ENCODE data around the gene NRSN2. TPM values are rescaled to one million over a fixed set of nuclear protein-coding genes. Genes with fewer than 3 reads are reported as not detected.
"Not testable (repeated sequence)": the region's sequence is repeated elsewhere in the genome, so short reads cannot be mapped to it uniquely, and the experiment has no call there.

The NRSN2 gene
- total and polyA plus RNA-seq, 7 donors = 1.6 to 5.0 (median 3.4) TPM

DNA sequence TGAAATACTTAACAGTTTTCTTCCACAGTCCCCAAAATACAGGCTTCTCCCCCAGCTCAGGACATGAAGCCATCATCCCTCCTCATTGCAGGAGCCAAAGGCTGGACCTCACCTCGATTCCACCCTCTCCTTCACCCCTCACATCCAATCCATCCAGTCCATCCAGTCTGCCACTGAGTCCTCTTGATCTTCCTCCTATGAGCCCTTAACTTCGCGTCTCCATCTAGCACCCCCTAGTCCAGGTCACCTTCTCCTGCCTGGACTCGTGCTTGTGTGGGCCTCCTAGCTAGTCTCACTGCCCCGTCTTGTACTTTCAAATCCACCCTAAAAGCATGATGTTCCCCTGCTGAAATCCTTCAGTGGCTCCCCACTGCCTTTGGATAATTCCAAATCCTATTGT is 37.0 kb downstream of the NRSN2 start:
- Histone ChIP-seq H3K36me3 (ENCODE audit: insufficient read depth in 1 of 2, low read depth in 1 of 2) (no peaks in the 10 kb centered on the region), H3K27me3 (ENCODE audit: insufficient read depth in 3 of 3, low read length in 2 of 3) (peaks cover 0 to 24% (median 2%) of the 10 kb centered on the region in 3 donors), H3K9me3 (no peaks in the 10 kb centered on the region), H3K27ac (no peak overlapping the region), H3K4me3 (no peak overlapping the region), H3K4me1 (no peaks in the 10 kb centered on the region)
- TF ChIP-seq, protein P1, sequence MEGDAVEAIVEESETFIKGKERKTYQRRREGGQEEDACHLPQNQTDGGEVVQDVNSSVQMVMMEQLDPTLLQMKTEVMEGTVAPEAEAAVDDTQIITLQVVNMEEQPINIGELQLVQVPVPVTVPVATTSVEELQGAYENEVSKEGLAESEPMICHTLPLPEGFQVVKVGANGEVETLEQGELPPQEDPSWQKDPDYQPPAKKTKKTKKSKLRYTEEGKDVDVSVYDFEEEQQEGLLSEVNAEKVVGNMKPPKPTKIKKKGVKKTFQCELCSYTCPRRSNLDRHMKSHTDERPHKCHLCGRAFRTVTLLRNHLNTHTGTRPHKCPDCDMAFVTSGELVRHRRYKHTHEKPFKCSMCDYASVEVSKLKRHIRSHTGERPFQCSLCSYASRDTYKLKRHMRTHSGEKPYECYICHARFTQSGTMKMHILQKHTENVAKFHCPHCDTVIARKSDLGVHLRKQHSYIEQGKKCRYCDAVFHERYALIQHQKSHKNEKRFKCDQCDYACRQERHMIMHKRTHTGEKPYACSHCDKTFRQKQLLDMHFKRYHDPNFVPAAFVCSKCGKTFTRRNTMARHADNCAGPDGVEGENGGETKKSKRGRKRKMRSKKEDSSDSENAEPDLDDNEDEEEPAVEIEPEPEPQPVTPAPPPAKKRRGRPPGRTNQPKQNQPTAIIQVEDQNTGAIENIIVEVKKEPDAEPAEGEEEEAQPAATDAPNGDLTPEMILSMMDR (IDR thresholded peaks at IDR 0.05) = no peak
- intact Hi-C loops (cut with DNase I) = no loop called here
- WGBS, 3 donors = 75 to 92% (median 84%) methylated on average over 5 of the region's 5 CpGs
- ATAC-seq = no peak
- DNase-seq = no peak

DNA sequence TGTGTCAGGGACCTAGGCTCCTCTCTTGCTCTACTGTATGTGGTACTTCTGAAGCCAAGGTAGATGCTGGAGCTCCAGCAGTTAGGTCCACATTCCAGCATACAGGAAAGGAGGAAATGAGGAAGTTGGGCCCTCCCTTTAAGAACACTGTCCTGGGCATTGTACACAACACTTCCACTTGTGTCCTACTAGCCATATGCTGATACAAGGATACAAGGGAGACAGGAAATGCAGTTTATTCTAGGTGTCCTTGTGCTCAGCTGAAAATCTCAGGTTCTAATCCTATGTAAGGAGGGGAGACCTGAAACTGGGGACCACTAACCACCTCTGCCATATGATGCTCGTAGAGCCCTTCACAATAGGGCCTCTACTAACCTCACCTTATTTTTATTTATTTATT is 37.8 kb downstream of the NRSN2 start:
- no peaks in the 10 kb centered on the region for H3K4me1 ChIP-seq
- TF ChIP-seq, protein P1 (IDR thresholded peaks at IDR 0.05) = no peak
- peaks cover 0 to 16% (median 2%) of the 10 kb centered on the region in 3 donors for H3K27me3 ChIP-seq (ENCODE audit: insufficient read depth in 3 of 3, low read length in 2 of 3)
- 95 to 100% (median 100%) methylated on average over 1 of the region's 1 CpG for WGBS, 3 donors
- ATAC-seq (no peak), DNase-seq (no peak)
- H3K36me3 ChIP-seq (ENCODE audit: insufficient read depth in 1 of 2, low read depth in 1 of 2) = no peaks in the 10 kb centered on the region
- no peaks in the 10 kb centered on the region for H3K9me3 ChIP-seq
- H3K4me3 ChIP-seq = no peak overlapping the region
- H3K27ac ChIP-seq = no peak overlapping the region
- intact Hi-C loops (cut with DNase I) = no loop called here

DNA sequence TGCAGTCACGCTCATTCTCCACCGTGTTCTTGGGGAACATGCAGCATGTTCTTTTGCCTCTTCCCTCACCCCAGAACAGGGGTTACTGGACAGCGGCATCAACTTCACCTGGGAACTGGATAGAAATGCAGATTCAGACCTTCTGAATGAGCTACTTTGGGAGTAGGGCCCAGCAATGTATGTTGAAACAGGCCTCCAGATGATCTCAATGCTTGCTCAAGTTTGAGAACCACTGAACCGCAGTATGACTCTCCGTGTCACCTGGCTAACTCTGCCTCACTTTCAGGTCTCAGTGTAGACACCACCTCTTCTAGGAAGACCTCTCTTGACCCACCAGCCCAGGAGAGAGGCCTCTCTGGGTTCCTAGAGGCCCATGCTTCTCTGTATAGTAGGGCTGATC is 38.5 kb downstream of the NRSN2 start:
- 94 to 99% (median 95%) methylated on average over 5 of the region's 5 CpGs for WGBS, 3 donors
- Histone ChIP-seq H3K4me3 (no peak overlapping the region), H3K9me3 (no peaks in the 10 kb centered on the region), H3K27ac (no peak overlapping the region), H3K27me3 (ENCODE audit: insufficient read depth in 3 of 3, low read length in 2 of 3) (peaks cover 0 to 12% (median 2%) of the 10 kb centered on the region in 3 donors), H3K36me3 (ENCODE audit: insufficient read depth in 1 of 2, low read depth in 1 of 2) (no peaks in the 10 kb centered on the region), H3K4me1 (no peaks in the 10 kb centered on the region)
- TF ChIP-seq, protein P1 (IDR thresholded peaks at IDR 0.05) = no peak
- intact Hi-C loops (cut with DNase I) = no loop called here
- ATAC-seq = no peak
- DNase-seq = no peak

DNA sequence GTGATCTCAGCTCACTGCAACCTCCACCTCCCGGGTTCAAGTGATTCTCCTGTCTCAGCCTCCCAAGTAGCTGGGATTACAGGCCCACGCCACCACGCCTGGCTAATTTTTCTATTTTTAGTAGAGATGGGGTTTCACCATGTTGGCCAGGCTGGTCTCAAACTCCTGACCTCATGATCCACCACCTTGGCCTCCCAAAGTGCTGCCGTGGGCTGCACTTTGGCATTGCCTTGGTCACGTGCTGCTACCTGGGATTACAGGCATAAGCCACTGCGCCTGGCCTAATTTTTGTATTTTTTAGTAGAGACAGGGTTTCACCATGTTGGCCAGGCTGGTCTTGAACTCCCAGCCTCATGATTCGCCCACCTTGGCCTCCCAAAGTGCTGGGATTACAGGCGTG is 39.7 kb downstream of the NRSN2 start:
- H3K36me3 ChIP-seq (ENCODE audit: insufficient read depth in 1 of 2, low read depth in 1 of 2); H3K4me1 ChIP-seq; H3K27ac ChIP-seq; H3K4me3 ChIP-seq; H3K9me3 ChIP-seq; DNase-seq; H3K27me3 ChIP-seq (ENCODE audit: insufficient read depth in 3 of 3, low read length in 2 of 3); ATAC-seq; intact Hi-C loops (cut with DNase I): not testable (repeated sequence)
- 94 to 98% (median 97%) methylated on average over 8 of the region's 8 CpGs for WGBS, 3 donors

DNA sequence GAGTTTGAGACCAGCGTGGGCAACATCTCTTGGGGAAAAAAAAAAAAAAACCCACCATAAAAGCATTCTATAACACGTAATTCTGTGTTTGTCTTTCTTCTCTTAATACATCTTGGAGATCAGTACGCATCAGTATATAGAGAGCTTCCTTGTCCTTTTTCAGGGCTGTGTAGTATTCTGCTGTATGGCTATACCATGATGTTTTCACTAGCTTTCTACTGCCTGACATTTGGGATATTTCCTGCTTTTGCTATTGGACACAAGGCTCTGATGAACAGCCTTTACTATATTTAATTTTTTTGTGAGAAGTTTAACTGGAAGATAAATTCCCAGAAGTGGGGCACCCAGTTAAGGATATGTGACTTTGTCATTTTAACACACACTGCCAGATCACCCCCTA is 40.6 kb downstream of the NRSN2 start:
- H3K27me3 ChIP-seq (ENCODE audit: insufficient read depth in 3 of 3, low read length in 2 of 3) = no peaks in the 10 kb centered on the region
- peaks cover 0 to 5% of the 10 kb centered on the region in 2 donors for H3K36me3 ChIP-seq (ENCODE audit: insufficient read depth in 1 of 2, low read depth in 1 of 2)
- no peak for DNase-seq
- intact Hi-C loops (cut with DNase I) = no loop called here
- H3K4me1 ChIP-seq = no peaks in the 10 kb centered on the region
- ATAC-seq = no peak
- 94 to 95% (median 94%) methylated on average over 3 of the region's 3 CpGs for WGBS, 3 donors
- TF ChIP-seq, protein P1 (IDR thresholded peaks at IDR 0.05) = no peak
- no peak overlapping the region for H3K27ac ChIP-seq
- H3K4me3 ChIP-seq = no peak overlapping the region
- H3K9me3 ChIP-seq = no peaks in the 10 kb centered on the region

All from psoas muscle (tissue), 8 donors.